Right ventricle myocardium inferior (tissue), 1 donor: ENCODE data around the gene AQR. TPM values are rescaled to one million over a fixed set of nuclear protein-coding genes. Genes with fewer than 3 reads are reported as not detected.

ENCODE experiments used
- ATAC-seq: fragments of 200-7000 bp; cut with Tn5 transposase; one replicate; pipeline ENCODE4 v1.9.1; 2020; ENCODE audit warnings: mild to moderate bottlenecking, moderate library complexity
- DNase-seq: peaks from one replicate; pipeline ENCODE4 v3.0.0; 2021; ENCODE audit errors: missing footprints
- intact Hi-C: fragments of 100-400 bp; cut with DNase I; formaldehyde crosslinking; loops from one replicate; pipeline ENCODE4 v1.11.0; 2022
- total RNA-seq: library from RNA; stranded (reverse); fragmentation: NEBNext Ultra II Directional; extraction: Animal tissue kit (Norgen Biotek cat#: 25700); gene quantifications from one replicate; pipeline ENCODE4 v1.2.1, GENCODE V29; 2021
- donor health status: DM: no; HTN: yes; CAD: no; lungs with severe emphysema.

Gene AQR
- total RNA-seq, 1 donor from 2014 or later = 10.1 TPM

GRCh38 chr15:34802371-34802770 lies 167.2 kb downstream of the AQR start:
- ATAC-seq (no peak), DNase-seq (no peak)
- intact Hi-C loops = no loop called here

Other genes starting within 250 kb of the AQR start
- gene GJD2, start 214.7 kb downstream of the AQR start, total RNA-seq = not detected
- 15,626 TPM for gene ACTC1, start 174.2 kb downstream of the AQR start, total RNA-seq
- 45.3 TPM for gene ZNF770, start 18.5 kb upstream of the AQR start, total RNA-seq
- not detected for gene NANOGP8, start 115.6 kb upstream of the AQR start, total RNA-seq